Measurements from ENCODE around the gene RPS2. TPM values are rescaled to one million over a fixed set of nuclear protein-coding genes. Genes with fewer than 3 reads are reported as not detected.

Gene RPS2
- total and polyA plus RNA-seq, 12 donors: 691 to 3,593 (median 903) TPM

DNA sequence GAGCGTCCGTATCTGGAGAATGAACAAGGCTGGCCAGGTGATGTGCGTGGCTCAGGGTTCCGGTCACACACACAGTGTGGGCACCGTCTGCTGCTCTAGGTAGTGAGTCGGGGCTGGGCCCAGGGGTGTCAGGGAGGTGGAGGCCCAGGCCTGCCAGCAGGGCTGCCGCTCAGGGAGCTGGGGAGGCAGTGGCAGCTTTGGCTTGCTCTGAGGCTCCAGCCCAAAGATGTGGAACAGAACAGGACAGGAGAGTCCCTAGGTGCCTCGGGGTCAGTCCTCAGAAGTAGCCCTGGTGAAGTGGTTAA is 11.5 kb upstream of the RPS2 start:
- H3K4me3 ChIP-seq: no peak overlapping the region
- ATAC-seq: no peak
- DNase-seq: no peak
- peaks cover 17 to 63% (median 53%) of the 10 kb centered on the region in 7 donors for H3K27me3 ChIP-seq
- peaks cover 12 to 55% (median 46%) of the 10 kb centered on the region in 9 donors for H3K36me3 ChIP-seq
- TF ChIP-seq, protein P1, sequence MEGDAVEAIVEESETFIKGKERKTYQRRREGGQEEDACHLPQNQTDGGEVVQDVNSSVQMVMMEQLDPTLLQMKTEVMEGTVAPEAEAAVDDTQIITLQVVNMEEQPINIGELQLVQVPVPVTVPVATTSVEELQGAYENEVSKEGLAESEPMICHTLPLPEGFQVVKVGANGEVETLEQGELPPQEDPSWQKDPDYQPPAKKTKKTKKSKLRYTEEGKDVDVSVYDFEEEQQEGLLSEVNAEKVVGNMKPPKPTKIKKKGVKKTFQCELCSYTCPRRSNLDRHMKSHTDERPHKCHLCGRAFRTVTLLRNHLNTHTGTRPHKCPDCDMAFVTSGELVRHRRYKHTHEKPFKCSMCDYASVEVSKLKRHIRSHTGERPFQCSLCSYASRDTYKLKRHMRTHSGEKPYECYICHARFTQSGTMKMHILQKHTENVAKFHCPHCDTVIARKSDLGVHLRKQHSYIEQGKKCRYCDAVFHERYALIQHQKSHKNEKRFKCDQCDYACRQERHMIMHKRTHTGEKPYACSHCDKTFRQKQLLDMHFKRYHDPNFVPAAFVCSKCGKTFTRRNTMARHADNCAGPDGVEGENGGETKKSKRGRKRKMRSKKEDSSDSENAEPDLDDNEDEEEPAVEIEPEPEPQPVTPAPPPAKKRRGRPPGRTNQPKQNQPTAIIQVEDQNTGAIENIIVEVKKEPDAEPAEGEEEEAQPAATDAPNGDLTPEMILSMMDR (IDR thresholded peaks at IDR 0.05): no peak
- intact Hi-C loops (cut with DNase I): no loop called here
- no peak overlapping the region for H3K27ac ChIP-seq
- peaks cover 8 to 43% (median 26%) of the 10 kb centered on the region in 9 donors for H3K4me1 ChIP-seq
- H3K9me3 ChIP-seq: no peaks in the 10 kb centered on the region
- 97 to 98% methylated on average over 8 of the region's 8 CpGs for WGBS, 2 donors

DNA sequence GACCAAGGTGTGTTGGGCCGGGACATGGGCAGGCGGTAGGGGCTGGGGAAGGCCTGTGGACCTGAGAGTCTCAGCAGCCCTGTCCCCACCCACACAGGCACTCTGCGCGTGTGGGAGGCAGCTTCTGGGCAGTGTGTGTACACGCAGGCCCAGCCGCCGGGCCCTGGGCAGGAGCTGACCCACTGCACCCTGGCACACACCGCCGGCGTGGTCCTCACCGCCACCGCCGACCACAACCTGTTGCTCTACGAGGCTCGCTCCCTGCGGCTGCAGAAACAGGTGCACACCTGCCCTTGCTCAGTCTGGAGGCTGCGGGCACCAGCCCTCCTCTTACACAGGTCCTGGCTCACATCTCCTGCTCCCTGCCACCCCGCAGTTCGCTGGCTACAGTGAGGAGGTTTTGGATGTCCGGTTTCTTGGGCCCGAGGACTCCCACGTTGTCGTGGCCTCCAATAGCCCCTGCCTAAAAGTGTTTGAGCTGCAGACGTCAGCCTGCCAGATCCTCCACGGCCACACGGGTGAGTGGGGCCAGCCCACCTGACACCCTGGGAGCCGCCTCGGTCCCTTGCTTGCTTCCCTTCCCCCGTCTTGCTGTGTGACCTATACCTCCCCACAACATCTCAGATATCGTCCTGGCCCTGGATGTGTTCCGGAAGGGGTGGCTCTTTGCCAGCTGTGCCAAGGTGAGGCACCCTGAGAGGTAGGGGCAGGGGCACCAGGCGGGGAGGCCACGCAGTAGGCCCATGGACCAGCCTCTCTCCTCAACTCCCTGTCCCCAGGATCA is 11.0 kb upstream of the RPS2 start:
- intact Hi-C loops (cut with DNase I): no loop called here
- H3K4me3 ChIP-seq: no peak overlapping the region
- TF ChIP-seq, protein P1 (IDR thresholded peaks at IDR 0.05): no peak
- H3K36me3 ChIP-seq: peaks cover 12 to 55% (median 46%) of the 10 kb centered on the region in 9 donors
- no peak overlapping the region for H3K27ac ChIP-seq
- WGBS, 2 donors: 95% methylated on average over 33 of the region's 33 CpGs
- no peaks in the 10 kb centered on the region for H3K9me3 ChIP-seq
- ATAC-seq (no peak), DNase-seq (no peak)
- peaks cover 12 to 48% (median 31%) of the 10 kb centered on the region in 9 donors for H3K4me1 ChIP-seq
- peaks cover 11 to 58% (median 47%) of the 10 kb centered on the region in 7 donors for H3K27me3 ChIP-seq

DNA sequence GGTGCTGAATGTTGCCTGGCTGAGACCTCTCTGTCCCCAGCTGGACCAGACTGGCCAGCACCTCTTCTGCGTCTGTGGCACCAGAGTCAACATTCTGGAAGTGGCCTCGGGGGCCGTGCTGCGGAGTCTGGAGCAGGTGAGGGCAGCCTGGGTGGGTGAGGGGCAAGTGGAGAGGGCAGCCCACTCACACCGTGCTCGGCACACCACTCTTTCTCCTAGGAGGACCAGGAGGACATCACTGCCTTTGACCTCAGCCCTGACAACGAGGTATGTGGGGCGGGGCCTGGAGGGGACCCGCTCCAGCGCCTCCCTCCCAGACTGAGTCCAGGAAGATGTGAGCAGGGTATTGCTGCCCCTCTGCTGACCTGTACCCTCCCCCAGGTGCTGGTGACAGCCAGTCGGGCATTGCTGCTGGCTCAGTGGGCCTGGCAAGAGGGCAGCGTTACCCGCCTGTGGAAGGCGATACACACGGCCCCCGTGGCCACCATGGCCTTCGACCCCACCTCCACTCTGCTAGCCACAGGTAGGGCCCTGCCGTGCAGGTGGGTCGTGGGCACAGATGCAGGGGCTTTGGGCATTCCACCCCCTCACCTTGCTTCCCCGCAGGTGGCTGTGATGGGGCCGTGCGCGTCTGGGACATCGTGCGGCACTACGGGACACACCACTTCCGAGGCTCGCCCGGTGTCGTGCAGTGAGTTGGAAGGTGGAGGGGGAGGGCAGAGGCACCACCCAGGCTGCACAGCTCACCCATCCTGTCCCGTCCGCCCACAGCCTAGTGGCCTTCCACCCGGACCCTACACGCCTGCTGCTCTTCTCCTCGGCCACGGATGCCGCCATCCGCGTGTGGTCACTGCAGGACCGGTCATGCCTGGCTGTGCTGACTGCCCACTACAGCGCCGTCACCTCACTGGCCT is 9.8 kb upstream of the RPS2 start:
- DNase-seq: no peak
- no peak for ATAC-seq
- peaks cover 12 to 55% (median 46%) of the 10 kb centered on the region in 9 donors for H3K36me3 ChIP-seq
- intact Hi-C loops (cut with DNase I): no loop called here
- 94% methylated on average over 42 of the region's 42 CpGs for WGBS, 2 donors
- H3K4me1 ChIP-seq: peaks cover 12 to 40% (median 25%) of the 10 kb centered on the region in 9 donors
- H3K4me3 ChIP-seq: no peak overlapping the region
- H3K27me3 ChIP-seq: peaks cover 9 to 46% (median 35%) of the 10 kb centered on the region in 7 donors
- H3K9me3 ChIP-seq: no peaks in the 10 kb centered on the region
- no peak overlapping the region for H3K27ac ChIP-seq
- TF ChIP-seq, protein P1 (IDR thresholded peaks at IDR 0.05): no peak

DNA sequence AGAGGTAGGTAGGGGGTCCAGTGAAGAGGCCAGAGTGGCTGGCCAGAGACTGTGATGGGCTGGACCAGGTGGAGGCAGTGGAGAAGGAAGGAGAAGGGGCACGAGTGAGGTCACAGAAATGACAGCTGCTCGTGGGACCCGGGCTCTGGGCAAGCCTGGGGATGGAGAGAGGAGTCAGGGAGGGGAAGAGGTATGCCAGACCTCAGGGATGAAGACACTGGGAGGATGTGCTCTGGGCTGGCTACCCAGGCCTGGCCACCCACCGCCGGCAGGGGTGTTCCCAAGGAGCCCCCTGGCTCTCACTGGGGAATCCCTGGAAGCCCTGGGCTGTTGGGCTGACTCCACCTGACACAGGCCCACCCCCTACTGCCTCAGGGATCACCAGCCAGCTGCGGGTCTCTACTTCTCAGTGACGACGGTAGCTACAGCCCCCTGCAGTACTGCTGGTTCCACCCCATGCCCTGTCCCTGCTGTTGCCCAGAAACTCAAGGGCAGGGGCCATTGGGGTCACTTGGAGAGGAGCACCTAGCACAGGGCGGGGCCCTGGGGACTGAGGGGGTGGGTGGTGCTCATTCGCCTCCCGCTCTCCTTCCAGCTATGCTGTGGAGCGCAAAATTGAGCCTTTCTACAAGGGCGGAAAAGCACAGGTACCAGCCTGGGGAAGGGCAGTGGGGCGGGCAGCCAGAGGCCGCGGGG is 9.0 kb upstream of the RPS2 start:
- DNase-seq: no peak
- 92% methylated on average over 14 to 16 of the region's 16 CpGs for WGBS, 2 donors
- intact Hi-C loops (cut with DNase I): no loop called here
- Histone ChIP-seq H3K4me3 (peak overlapping the region in 1 of 10 donors; percentile 86), H3K27me3 (peaks cover 1 to 38% (median 27%) of the 10 kb centered on the region in 7 donors), H3K9me3 (no peaks in the 10 kb centered on the region), H3K4me1 (peaks cover 12 to 32% (median 21%) of the 10 kb centered on the region in 9 donors), H3K36me3 (peaks cover 12 to 49% (median 44%) of the 10 kb centered on the region in 9 donors), H3K27ac (no peak overlapping the region)
- ATAC-seq: no peak
- TF ChIP-seq, protein P1 (IDR thresholded peaks at IDR 0.05): no peak

All from heart right ventricle (tissue), 16 donors.